Testis (tissue), 3 donors: Measurements from ENCODE around the gene SNX3. TPM values are rescaled to one million over a fixed set of nuclear protein-coding genes. Genes with fewer than 3 reads are reported as not detected.

Experiments
- DNase-seq: peaks from one replicate; pipeline ENCODE4 v3.0.0-alpha.2; 2019
- H3K27ac ChIP-seq, 2 donors: fragments of 200-600 bp; sonication (generic); one replicate each; pipeline ENCODE4 v1.5.1; 2019
- H3K27me3 ChIP-seq: fragments of 200-600 bp; sonication (generic); one replicate; pipeline ENCODE4 v1.5.1; 2019
- H3K36me3 ChIP-seq: fragments of 200-600 bp; sonication (generic); one replicate; pipeline ENCODE4 v1.5.1; 2017; ENCODE audit warnings: low read depth; ENCODE audit errors: missing control alignments
- H3K4me1 ChIP-seq: fragments of 200-600 bp; sonication (generic); one replicate; pipeline ENCODE4 v1.5.1; 2019
- H3K4me3 ChIP-seq, 2 donors: fragments of 200-600 bp; sonication (generic); one replicate each; pipeline ENCODE4 v1.5.1; 2017 to 2019
- H3K9me3 ChIP-seq: fragments of 200-600 bp; sonication (generic); one replicate; pipeline ENCODE4 v1.5.1; 2017
- POLR2A ChIP-seq: fragments of 450-650 bp; IDR thresholded peaks from one replicate; pipeline ENCODE4 v1.6.1; 2017; ENCODE audit warnings: antibody characterized with exemption, mild to moderate bottlenecking, moderate library complexity
- WGBS, 2 donors: methylation state at CpG; one replicate each; pipeline ENCODE4 v1.1.5; 2018; 5-methylcytosine and 5-hydroxymethylcytosine counted together
- intact Hi-C: fragments of 100-400 bp; cut with DNase I; formaldehyde crosslinking; loops from one replicate; pipeline ENCODE4 v1.15.1; 2023; ENCODE audit warnings: low total_unique reads
- polyA plus RNA-seq: library from polyadenylated mRNA; stranded (reverse); fragments of 350-450 nt; fragmentation: Illumina TruSeq; extraction: RNeasy Lipid Tissue Mini Kit (QIAGEN cat#74804); gene quantifications from one replicate; pipeline ENCODE4 v1.2.3, GENCODE V29; 2014; ENCODE audit warnings: low read depth, low replicate concordance; ENCODE audit not compliant: insufficient read depth
- small RNA-seq, 2 donors: library from RNA; depleted of rRNA; stranded (forward); fragments of <200 nt; gene quantifications; one replicate each; pipeline ENCODE3, GENCODE V24; 2016
- total RNA-seq, 2 donors: library from RNA; depleted of rRNA; stranded (reverse); fragments of >200 nt; gene quantifications; one replicate each; pipeline ENCODE4 v1.2.3, GENCODE V29; 2016
- TF ChIP-seq, protein P1 (sequence below), 3 experiments: fragments of 450-650 bp in 2 of 3; fragments of 200-600 bp in 1 of 3; sonication (generic) in 1 of 3; IDR thresholded peaks; one replicate each; pipeline ENCODE4 v1.5.1; 2016 to 2019; ENCODE audit warnings: antibody characterized with exemption in 3 of 3, mild to moderate bottlenecking in 2 of 3, moderate library complexity in 1 of 3

Gene SNX3
- total and polyA plus RNA-seq, 3 donors from 2014 or later = 125 to 252 (median 139) TPM

DNA sequence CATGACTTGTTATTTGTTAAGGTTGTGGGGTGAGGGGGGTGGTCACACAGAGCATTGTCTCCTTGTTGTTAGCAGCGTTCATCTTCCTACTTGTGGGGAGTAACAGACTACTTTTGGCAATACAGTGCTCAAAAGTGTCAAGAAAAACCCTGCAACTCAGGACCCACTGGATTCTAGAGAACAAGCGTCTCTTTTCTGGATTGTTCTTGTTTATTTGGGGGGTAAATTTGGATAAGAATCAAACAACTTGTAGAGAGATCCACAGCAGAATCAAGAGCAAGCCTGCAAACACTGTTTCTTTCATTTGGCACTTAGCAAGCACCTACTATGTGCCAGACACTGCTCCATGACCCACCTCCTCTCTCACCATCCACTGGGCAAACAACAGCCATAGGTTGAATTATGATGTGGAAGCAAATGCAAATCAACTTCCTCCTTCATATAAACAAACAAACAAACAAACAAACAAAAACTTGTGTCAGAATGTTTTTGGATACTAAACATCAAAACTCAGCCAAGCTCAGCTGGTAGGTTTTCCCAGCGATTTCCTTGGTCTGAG is 99.0 kb downstream of the SNX3 start:
- WGBS, 2 donors = 21 to 26% methylated on average over 3 of the region's 3 CpGs
- no peak overlapping the region for H3K27ac ChIP-seq
- no peak overlapping the region for H3K4me3 ChIP-seq
- no peaks in the 10 kb centered on the region for H3K27me3 ChIP-seq
- intact Hi-C loops = no loop called here
- TF ChIP-seq, protein P1, sequence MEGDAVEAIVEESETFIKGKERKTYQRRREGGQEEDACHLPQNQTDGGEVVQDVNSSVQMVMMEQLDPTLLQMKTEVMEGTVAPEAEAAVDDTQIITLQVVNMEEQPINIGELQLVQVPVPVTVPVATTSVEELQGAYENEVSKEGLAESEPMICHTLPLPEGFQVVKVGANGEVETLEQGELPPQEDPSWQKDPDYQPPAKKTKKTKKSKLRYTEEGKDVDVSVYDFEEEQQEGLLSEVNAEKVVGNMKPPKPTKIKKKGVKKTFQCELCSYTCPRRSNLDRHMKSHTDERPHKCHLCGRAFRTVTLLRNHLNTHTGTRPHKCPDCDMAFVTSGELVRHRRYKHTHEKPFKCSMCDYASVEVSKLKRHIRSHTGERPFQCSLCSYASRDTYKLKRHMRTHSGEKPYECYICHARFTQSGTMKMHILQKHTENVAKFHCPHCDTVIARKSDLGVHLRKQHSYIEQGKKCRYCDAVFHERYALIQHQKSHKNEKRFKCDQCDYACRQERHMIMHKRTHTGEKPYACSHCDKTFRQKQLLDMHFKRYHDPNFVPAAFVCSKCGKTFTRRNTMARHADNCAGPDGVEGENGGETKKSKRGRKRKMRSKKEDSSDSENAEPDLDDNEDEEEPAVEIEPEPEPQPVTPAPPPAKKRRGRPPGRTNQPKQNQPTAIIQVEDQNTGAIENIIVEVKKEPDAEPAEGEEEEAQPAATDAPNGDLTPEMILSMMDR (IDR thresholded peaks at IDR 0.05) = no peak
- TF ChIP-seq POLR2A = no peak
- no peak for DNase-seq
- H3K9me3 ChIP-seq = no peaks in the 10 kb centered on the region
- H3K4me1 ChIP-seq = peaks cover 12% of the 10 kb centered on the region
- H3K36me3 ChIP-seq = no peaks in the 10 kb centered on the region

Small RNA genes within 50 kb of the gene (small RNA-seq; reads per million reads assigned to genes)
- gene RNA5SP212 (0 reads per million in 2 donors), gene RNU6-1144P (0 reads per million in 2 donors), gene Z98742.2 (0 reads per million in 2 donors)

Other genes starting within 250 kb of the SNX3 start
- gene OSTM1, start 186.3 kb downstream of the SNX3 start, total RNA-seq = 10 to 100 TPM; 47.6 to 63.8 TPM
- gene OSTM1, start 186.3 kb downstream of the SNX3 start, polyA plus RNA-seq = 38.3 TPM
- gene NR2E1, start 95.0 kb downstream of the SNX3 start, total RNA-seq = under 1 TPM; 0.12 to 0.39 TPM
- 0.30 TPM for gene NR2E1, start 95.0 kb downstream of the SNX3 start, polyA plus RNA-seq
- 10 to 100 TPM in 1 of 2 donors, 1 to 10 TPM in 1; 9.2 to 11.7 TPM for gene AFG1L, start 34.0 kb upstream of the SNX3 start, total RNA-seq
- gene AFG1L, start 34.0 kb upstream of the SNX3 start, polyA plus RNA-seq = 43.0 TPM